UCSD-AML1 (cell line): Measurements from ENCODE around the gene GSTT2.
"Not testable (repeated sequence)": the region's sequence is repeated elsewhere in the genome, so short reads cannot be mapped to it uniquely, and the experiment has no call there.

Source experiments
- DNase-seq: peaks from one replicate; lab custom pipeline; 2025; ENCODE audit not compliant: unreplicated experiment; lab: John Stamatoyannopoulos, UW

The GSTT2 gene

GRCh38 chr22:23974345-23974744, 5.6 kb upstream of the GSTT2 start, which contains the start of gene DDT:
Gene DDT (minus strand): TSS chr22:23974441. CDS start chr22:23974414, 27 bp downstream.
- not testable (repeated sequence) for DNase-seq

DNA sequence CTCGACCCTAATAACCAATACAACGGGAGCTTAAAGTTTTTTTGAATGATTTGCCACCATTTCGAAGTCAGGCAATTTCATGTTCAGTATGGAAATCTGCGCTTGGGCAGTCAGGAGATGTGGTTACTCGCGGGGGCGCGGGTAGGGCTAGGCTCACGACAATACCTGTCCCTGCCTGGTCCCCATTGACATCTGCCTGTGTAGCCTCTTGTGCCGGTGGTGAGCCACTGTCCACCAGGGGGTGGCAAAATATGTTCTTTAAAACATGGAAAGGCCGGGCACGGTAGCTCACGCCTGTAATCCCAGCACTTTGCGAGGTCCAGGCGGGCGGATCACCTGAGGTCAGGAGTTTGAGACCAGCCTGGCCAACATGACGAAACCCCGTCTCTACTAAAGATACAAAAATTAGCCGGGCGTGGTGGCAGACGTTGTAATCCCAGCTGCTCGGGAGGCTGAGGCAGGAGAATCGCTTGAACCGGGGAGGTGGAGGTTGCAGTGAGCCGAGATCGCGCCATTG, 5.0 kb upstream of the GSTT2 start:
- not testable (repeated sequence) for DNase-seq

- DNase-seq, result not testable (repeated sequence)
Observed at GRCh38 chr22:23977304-23977703, 2.6 kb upstream of the GSTT2 start.

- DNase-seq, result not testable (repeated sequence)
Observed at GRCh38 chr22:23980567-23980966, 633 bp downstream of the GSTT2 start.

GRCh38 chr22:23984430-23984829, 4.5 kb downstream of the GSTT2 start:
- peak; percentile 40 for DNase-seq

DNA sequence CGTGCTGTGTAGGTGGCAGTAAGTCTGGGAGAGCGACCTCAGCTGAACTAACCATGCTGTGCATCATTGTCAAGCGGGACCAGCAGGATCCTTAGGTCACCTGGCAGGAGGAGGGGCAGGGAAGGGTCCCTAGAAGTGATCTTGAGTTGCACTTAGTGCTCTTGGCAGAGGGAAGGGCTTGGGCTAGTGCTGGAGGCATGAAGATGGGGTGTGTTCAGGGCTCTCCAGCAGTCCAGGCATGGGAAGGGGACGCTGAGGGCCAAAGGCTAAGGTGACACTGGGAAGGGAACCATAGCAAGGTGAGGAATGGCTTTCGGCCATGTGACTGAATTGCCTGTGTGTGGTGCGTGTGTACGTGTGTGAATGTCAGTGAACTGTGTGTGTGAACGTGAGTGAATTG, 6.2 kb downstream of the GSTT2 start:
- not testable (repeated sequence) for DNase-seq

- DNase-seq, result not testable (repeated sequence)
Observed at GRCh38 chr22:23986538-23987178, 6.7 kb downstream of the GSTT2 start.

- not testable (repeated sequence) for DNase-seq
Observed at GRCh38 chr22:23989583-23990244, 9.8 kb downstream of the GSTT2 start.

GRCh38 chr22:23993080-23993479, 13.1 kb downstream of the GSTT2 start:
- not testable (repeated sequence) for DNase-seq

GRCh38 chr22:23993581-23994177, 13.7 kb downstream of the GSTT2 start:
- not testable (repeated sequence) for DNase-seq

- no peak for DNase-seq
Observed at GRCh38 chr22:23997092-23997491, 17.2 kb downstream of the GSTT2 start.

- DNase-seq, result not testable (repeated sequence)
Observed at GRCh38 chr22:23999779-24000178, 19.8 kb downstream of the GSTT2 start.

GRCh38 chr22:24001314-24001713, 21.4 kb downstream of the GSTT2 start:
- DNase-seq, result no peak

- no peak for DNase-seq
Observed at GRCh38 chr22:24002272-24002671, 22.3 kb downstream of the GSTT2 start.

DNA sequence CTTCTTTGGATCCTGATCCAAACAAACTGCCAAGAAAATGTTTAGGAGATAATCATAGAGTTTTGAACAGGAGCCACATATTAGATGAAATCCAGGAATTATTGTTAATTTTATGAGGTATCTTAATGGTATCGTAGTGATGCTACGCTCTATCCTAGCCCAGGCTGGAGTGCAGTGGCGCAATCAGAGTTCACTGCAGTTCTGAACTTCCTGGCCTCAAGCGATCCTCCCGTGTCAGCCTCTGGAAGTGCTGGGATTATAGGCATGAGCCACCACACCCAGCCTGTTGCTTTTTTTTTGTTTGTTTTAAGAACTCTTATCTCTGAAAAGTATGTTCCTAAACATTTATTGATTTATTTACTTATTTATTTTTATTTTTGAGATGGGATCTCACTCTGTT, 22.9 kb downstream of the GSTT2 start:
- DNase-seq, result no peak

DNA sequence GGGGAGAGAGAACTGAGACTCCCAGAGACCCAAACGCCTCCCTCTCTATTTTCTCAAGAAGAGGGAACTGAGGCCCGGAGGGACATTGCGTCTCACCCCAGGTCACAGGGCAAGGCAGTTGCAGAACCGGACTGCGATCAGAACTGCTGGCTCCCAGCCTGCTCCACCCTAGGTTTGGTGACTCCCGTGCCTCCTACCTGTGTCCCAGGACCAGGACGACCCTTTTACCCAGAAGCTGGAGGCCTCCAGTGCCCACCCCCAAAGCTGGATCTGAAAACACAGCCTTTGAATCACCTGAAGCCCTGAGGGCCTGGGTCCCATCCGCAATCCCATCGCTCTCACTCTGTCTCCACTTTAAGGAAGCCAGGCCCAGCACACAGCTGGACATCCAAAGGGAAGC, 24.0 kb downstream of the GSTT2 start:
- DNase-seq, result no peak

DNA sequence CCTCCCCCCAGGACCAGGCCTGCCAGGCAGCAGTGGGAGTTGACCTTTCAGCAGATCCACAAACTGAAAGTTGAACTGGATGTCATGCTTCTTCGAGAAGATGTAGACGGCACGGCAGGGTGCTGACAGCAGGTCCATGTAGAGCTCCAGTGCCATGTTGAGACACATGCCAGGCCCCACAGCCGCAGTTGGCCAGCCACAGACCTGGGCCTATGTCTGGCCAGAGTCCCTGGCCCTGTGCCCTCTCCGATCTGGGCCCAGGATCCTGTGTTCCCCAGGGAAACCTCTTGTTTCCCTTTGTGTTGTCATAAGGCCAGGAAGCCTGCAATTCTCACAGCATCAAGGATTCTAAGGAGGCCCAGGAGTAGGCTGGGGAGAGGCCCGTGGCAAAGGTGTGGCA, 25.3 kb downstream of the GSTT2 start, which contains the start of gene GSTT4:
Gene GSTT4, minus strand, starts transcription at position 253 of the 400 bp plus-strand sequence. Its CDS starts 97 bp downstream, at position 156.
- DNase-seq, result no peak

GRCh38 chr22:24006207-24006913, 26.4 kb downstream of the GSTT2 start:
- no peak for DNase-seq

DNA sequence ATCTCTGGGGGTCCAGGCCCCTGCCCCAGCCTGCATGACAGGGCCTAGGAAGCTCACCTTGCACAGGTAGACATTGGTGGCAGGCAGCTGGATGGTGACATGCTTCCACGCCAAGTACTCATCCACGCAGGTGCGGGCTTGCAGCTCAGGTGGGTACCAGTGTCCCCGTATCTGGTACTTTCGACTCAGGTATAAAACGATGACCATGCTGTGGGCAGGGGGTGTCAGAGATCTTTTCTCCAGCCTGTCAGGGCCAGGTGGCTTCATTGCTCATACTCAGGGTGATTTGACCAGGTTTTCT, 26.9 kb downstream of the GSTT2 start:
- no peak for DNase-seq

GRCh38 chr22:24007253-24008021, 27.5 kb downstream of the GSTT2 start:
- no peak for DNase-seq

GRCh38 chr22:24008022-24008283, 28.0 kb downstream of the GSTT2 start:
- no peak for DNase-seq
